ENCODE results near the gene SHF. TPM values are rescaled to one million over a fixed set of nuclear protein-coding genes. Genes with fewer than 3 reads are reported as not detected.

Gene SHF
- total RNA-seq, 4 donors from 2014 or later = 1.5 to 37.5 (median 24.1) TPM

DNA sequence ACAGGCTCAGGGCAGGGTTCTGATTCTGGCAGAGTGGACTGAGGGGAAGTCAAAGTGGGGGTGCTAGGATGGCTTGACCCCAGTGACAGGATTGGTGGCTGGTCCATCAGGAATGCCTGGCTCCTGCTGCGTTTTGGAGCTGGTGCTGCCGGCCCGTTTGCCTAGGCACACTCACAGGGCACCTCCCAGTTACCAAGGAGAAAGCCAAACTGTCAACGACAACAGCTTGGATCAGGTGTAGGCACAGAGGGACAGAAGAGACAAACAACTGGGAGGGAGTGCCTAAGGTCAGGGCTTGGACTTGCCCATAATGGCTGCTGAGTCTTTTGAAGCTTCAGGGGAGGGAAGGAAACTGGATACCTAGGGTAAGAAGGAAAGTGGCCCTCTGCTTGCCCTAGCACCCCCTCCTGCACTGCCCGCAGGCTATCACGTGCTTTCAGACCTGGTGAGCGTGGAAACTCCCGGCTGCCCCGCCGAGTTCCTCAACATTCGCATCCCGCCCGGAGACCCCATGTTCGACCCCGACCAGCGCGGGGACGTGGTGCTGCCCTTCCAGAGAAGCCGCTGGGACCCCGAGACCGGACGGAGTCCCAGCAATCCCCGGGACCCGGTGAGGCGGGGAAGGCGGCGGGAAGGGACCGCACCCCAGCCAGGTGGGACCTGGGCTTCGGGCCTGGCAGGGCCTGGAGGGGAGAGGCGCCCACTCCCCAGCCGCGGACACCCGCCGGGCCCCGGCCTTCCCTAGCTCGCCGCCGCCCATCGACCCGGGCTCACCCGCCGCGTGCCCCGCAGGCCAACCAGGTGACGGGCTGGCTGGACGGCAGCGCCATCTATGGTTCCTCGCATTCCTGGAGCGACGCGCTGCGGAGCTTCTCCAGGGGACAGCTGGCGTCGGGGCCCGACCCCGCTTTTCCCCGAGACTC, 52.8 kb downstream of the SHF start:
- H3K36me3 ChIP-seq = no peaks in the 10 kb centered on the region
- peaks cover 8 to 16% of the 10 kb centered on the region in 2 donors for H3K27me3 ChIP-seq
- H3K4me3 ChIP-seq = peak overlapping the region in 1 of 2 donors; percentile 21
- peaks cover 0 to 3% of the 10 kb centered on the region in 2 donors for H3K4me1 ChIP-seq
- no peak for TF ChIP-seq POLR2A (IDR thresholded peaks at IDR 0.05)
- TF ChIP-seq, protein P1, sequence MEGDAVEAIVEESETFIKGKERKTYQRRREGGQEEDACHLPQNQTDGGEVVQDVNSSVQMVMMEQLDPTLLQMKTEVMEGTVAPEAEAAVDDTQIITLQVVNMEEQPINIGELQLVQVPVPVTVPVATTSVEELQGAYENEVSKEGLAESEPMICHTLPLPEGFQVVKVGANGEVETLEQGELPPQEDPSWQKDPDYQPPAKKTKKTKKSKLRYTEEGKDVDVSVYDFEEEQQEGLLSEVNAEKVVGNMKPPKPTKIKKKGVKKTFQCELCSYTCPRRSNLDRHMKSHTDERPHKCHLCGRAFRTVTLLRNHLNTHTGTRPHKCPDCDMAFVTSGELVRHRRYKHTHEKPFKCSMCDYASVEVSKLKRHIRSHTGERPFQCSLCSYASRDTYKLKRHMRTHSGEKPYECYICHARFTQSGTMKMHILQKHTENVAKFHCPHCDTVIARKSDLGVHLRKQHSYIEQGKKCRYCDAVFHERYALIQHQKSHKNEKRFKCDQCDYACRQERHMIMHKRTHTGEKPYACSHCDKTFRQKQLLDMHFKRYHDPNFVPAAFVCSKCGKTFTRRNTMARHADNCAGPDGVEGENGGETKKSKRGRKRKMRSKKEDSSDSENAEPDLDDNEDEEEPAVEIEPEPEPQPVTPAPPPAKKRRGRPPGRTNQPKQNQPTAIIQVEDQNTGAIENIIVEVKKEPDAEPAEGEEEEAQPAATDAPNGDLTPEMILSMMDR (IDR thresholded peaks at IDR 0.05) = no peak
- H3K27ac ChIP-seq = no peak overlapping the region
- no peaks in the 10 kb centered on the region for H3K9me3 ChIP-seq
- intact Hi-C loops (cut with DNase I; ENCODE audit: low total_unique reads) = no loop called here
- DNase-seq = no peak

DNA sequence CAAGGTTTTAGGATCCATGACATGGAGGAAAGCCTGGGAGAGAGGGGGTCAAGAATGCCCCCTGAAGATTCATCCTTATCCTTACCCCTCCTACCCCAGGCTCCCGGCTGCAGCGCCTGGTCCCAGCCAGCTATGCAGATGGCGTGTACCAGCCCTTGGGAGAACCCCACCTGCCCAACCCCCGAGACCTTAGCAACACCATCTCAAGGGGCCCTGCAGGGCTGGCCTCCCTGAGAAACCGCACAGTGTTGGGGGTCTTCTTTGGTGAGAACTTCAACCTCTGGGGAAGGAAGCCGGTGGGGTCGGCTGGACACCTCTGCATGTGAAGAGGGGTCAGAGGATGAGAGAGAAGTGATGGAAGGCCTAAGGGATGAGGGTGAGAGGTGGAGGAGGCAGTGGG, 53.7 kb downstream of the SHF start:
- no peak overlapping the region for H3K27ac ChIP-seq
- H3K36me3 ChIP-seq = no peaks in the 10 kb centered on the region
- intact Hi-C loops (cut with DNase I; ENCODE audit: low total_unique reads) = no loop called here
- H3K27me3 ChIP-seq = peaks cover 8 to 16% of the 10 kb centered on the region in 2 donors
- no peaks in the 10 kb centered on the region for H3K9me3 ChIP-seq
- DNase-seq = no peak
- H3K4me3 ChIP-seq = no peak overlapping the region
- peaks cover 0 to 3% of the 10 kb centered on the region in 2 donors for H3K4me1 ChIP-seq
- TF ChIP-seq POLR2A (IDR thresholded peaks at IDR 0.05) = no peak
- TF ChIP-seq, protein P1 (IDR thresholded peaks at IDR 0.05) = no peak

DNA sequence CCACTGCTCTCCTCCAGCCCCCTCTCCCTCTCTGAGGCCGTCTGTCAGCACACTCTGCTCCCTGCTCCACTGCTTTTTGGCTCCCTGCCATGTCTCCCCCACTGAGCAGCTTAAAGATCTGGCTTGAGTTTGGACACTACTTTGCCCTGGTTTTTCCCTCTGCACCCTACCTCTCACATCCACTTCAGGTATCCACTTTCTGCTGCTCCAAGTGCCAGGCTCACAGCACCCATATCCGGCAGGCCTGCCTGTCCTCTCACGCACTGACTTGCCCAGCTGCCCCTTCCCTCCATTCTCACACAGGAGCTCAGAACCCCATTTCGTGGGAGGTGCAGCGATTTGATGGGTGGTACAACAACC, 54.2 kb downstream of the SHF start:
- TF ChIP-seq, protein P1 (IDR thresholded peaks at IDR 0.05) = no peak
- no peak for TF ChIP-seq POLR2A (IDR thresholded peaks at IDR 0.05)
- H3K36me3 ChIP-seq = no peaks in the 10 kb centered on the region
- DNase-seq = no peak
- peaks cover 0 to 3% of the 10 kb centered on the region in 2 donors for H3K4me1 ChIP-seq
- intact Hi-C loops (cut with DNase I; ENCODE audit: low total_unique reads) = no loop called here
- H3K27ac ChIP-seq = no peak overlapping the region
- H3K27me3 ChIP-seq = peaks cover 8 to 16% of the 10 kb centered on the region in 2 donors
- H3K4me3 ChIP-seq = no peak overlapping the region
- H3K9me3 ChIP-seq = no peaks in the 10 kb centered on the region

DNA sequence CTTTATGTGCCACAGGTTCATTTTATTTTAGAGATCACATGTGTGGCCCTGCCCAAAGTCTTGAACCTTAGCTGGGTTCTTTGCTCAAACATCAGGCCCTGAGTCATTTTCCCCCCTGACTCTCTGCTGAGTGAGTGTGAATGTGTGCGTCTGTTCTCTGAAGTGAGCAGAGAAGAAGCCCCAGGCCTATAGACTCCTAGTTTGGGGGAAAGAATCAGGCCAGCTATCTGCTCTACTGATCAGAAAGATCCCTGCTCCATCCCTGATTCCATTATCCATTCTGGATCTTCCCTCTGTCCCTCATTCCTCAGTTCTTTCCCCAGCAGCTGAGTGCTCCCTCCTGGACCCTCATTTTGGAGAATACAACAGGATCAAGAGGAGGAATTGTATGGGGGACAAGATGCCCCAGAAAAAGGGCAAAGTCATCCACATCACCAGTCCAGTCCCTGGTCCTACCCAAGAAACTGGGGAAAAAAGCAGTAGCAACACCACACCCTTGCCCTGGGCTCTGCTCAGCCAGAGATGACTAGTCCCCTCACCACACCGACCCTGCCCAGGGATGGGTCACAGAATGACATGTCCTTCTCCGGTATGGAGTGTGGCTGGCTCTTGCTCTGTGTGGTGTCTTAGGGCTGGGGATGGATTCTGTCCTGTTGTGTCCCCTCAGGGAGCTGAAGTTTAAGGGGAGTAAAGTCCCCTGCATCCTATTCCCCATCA, 54.8 kb downstream of the SHF start:
- DNase-seq = no peak
- intact Hi-C loops (cut with DNase I; ENCODE audit: low total_unique reads) = no loop called here
- H3K27me3 ChIP-seq = peaks cover 8 to 19% of the 10 kb centered on the region in 2 donors
- H3K36me3 ChIP-seq = no peaks in the 10 kb centered on the region
- no peak overlapping the region for H3K4me3 ChIP-seq
- peaks cover 0 to 3% of the 10 kb centered on the region in 2 donors for H3K4me1 ChIP-seq
- no peak overlapping the region for H3K27ac ChIP-seq
- H3K9me3 ChIP-seq = no peaks in the 10 kb centered on the region
- no peak for TF ChIP-seq POLR2A (IDR thresholded peaks at IDR 0.05)
- TF ChIP-seq, protein P1 (IDR thresholded peaks at IDR 0.05) = no peak

DNA sequence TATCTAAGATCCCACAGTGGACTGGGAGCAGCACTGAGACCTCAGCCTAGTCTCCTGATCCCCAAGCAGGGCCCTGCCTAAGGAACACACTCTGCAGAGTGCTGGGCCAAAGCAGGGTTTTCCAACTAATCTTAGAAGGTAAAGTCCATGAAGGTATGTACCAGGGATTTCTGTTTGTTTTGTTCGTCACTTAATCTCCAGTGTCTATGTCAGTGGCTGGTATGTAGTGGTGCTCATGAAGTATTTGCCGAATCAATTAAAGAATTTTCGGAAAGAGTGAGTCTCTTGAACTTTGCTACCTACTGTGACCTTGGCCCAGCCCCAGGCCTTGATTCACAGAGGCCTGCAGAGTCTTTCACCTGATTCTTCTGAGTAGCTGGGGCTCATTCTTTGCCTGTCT, 56.3 kb downstream of the SHF start:
- Histone ChIP-seq H3K36me3 (no peaks in the 10 kb centered on the region), H3K27me3 (peaks cover 8 to 18% of the 10 kb centered on the region in 2 donors), H3K4me3 (no peak overlapping the region), H3K9me3 (no peaks in the 10 kb centered on the region), H3K27ac (no peak overlapping the region), H3K4me1 (peaks cover 0 to 3% of the 10 kb centered on the region in 2 donors)
- intact Hi-C loops (cut with DNase I; ENCODE audit: low total_unique reads) = no loop called here
- no peak for DNase-seq
- TF ChIP-seq, protein P1 (IDR thresholded peaks at IDR 0.05) = no peak
- no peak for TF ChIP-seq POLR2A (IDR thresholded peaks at IDR 0.05)
